M059J (cell line): ENCODE results near the gene LRRIQ4. TPM values are rescaled to one million over a fixed set of nuclear protein-coding genes. Genes with fewer than 3 reads are reported as not detected.

ENCODE experiments used
- DNase-seq: peaks from one replicate; pipeline ENCODE4 v3.0.0-alpha.2; 2012; ENCODE audit warnings: low read depth
- total RNA-seq: library from RNA; depleted of rRNA; stranded (reverse); fragments of >200 nt; shearing (Covaris generic); gene quantifications from 2 replicates; pipeline ENCODE4 v1.2.3, GENCODE V29; 2014

LRRIQ4 gene
- total RNA-seq, 1 experiment from 2014 or later = not detected

GRCh38 chr3:169809230-169809795 lies 3.4 kb upstream of the LRRIQ4 start:
- no peak for DNase-seq

- DNase-seq = peak; percentile 14
Observed at GRCh38 chr3:169811631-169812331, 889 bp upstream of the LRRIQ4 start.

GRCh38 chr3:169813278-169813677 lies 608 bp downstream of the LRRIQ4 start:
- DNase-seq = no peak

GRCh38 chr3:169813757-169814517 lies 1.3 kb downstream of the LRRIQ4 start:
- DNase-seq = peak; percentile 77

- no peak for DNase-seq
Observed at GRCh38 chr3:169815590-169816150, 3.0 kb downstream of the LRRIQ4 start.

- peak; percentile 29 for DNase-seq
Observed at GRCh38 chr3:169818316-169818715, 5.6 kb downstream of the LRRIQ4 start.

- DNase-seq = no peak
Observed at GRCh38 chr3:169822091-169822490, 9.4 kb downstream of the LRRIQ4 start.

- DNase-seq = no peak
Observed at GRCh38 chr3:169822540-169822939, 9.9 kb downstream of the LRRIQ4 start.

- no peak for DNase-seq
Observed at GRCh38 chr3:169822983-169823382, 10.3 kb downstream of the LRRIQ4 start.

GRCh38 chr3:169825316-169825715 lies 12.6 kb downstream of the LRRIQ4 start:
- DNase-seq = no peak

GRCh38 chr3:169827712-169828111 lies 15.0 kb downstream of the LRRIQ4 start:
- no peak for DNase-seq

GRCh38 chr3:169835533-169835932 lies 22.9 kb downstream of the LRRIQ4 start:
- peak; percentile 16 for DNase-seq

GRCh38 chr3:169836078-169836941 lies 23.6 kb downstream of the LRRIQ4 start:
- DNase-seq = peak; percentile 53

GRCh38 chr3:169836942-169837275 lies 24.2 kb downstream of the LRRIQ4 start:
- no peak for DNase-seq

GRCh38 chr3:169838511-169839030 lies 25.9 kb downstream of the LRRIQ4 start:
- DNase-seq = no peak

- DNase-seq = peak; percentile 45
Observed at GRCh38 chr3:169841171-169841570, 28.5 kb downstream of the LRRIQ4 start.

GRCh38 chr3:169842960-169843359 lies 30.3 kb downstream of the LRRIQ4 start:
- no peak for DNase-seq

- DNase-seq = peak; percentile 95
Observed at GRCh38 chr3:169846458-169847193, 34.0 kb downstream of the LRRIQ4 start.

GRCh38 chr3:169847896-169848295 lies 35.2 kb downstream of the LRRIQ4 start:
- no peak for DNase-seq

- DNase-seq = no peak
Observed at GRCh38 chr3:169848741-169849140, 36.1 kb downstream of the LRRIQ4 start.

GRCh38 chr3:169850618-169851017 lies 37.9 kb downstream of the LRRIQ4 start:
- DNase-seq = no peak
